GM23338 (cell line): Measurements from ENCODE around the gene RCOR3. TPM values are rescaled to one million over a fixed set of nuclear protein-coding genes. Genes with fewer than 3 reads are reported as not detected.

ENCODE experiments used
- ATAC-seq: fragments of 200-7000 bp; cut with Tn5 transposase; 3 replicates; pipeline ENCODE4 v1.9.1; 2020
- DNase-seq: peaks from one replicate; pipeline ENCODE4 v3.0.0-alpha.2; 2015; ENCODE audit warnings: low spot score
- H2AFZ ChIP-seq: fragments of 200-600 bp; sonication (generic); 2 replicates; pipeline ENCODE4 v1.8.0; 2016; ENCODE audit warnings: antibody characterized with exemption, mild to moderate bottlenecking, moderate library complexity
- H3F3A ChIP-seq: fragments of 200-600 bp; sonication (generic); replicated peaks from 2 replicates; pipeline ENCODE4 v1.8.0; 2017; ENCODE audit warnings: antibody characterized with exemption, mixed run types, low read depth
- H3K27ac ChIP-seq: fragments of 200-600 bp; sonication (generic); 2 replicates; pipeline ENCODE4 v1.6.1; 2016; ENCODE audit warnings: low read depth
- H3K27me3 ChIP-seq: fragments of 200-600 bp; sonication (generic); 2 replicates; pipeline ENCODE4 v1.8.0; 2016; ENCODE audit warnings: mild to moderate bottlenecking, mixed run types, moderate library complexity; ENCODE audit not compliant: insufficient read depth
- H3K36me3 ChIP-seq: fragments of 200-600 bp; sonication (generic); 2 replicates; pipeline ENCODE4 v1.8.0; 2016; ENCODE audit warnings: mild to moderate bottlenecking; ENCODE audit not compliant: insufficient read depth
- H3K4me1 ChIP-seq: fragments of 200-600 bp; sonication (generic); 2 replicates; pipeline ENCODE4 v1.8.0; 2016; ENCODE audit warnings: mild to moderate bottlenecking, moderate library complexity; ENCODE audit not compliant: insufficient read depth
- H3K4me2 ChIP-seq: fragments of 200-600 bp; sonication (generic); 2 replicates; pipeline ENCODE4 v1.7.1; 2017; ENCODE audit warnings: mixed run types
- H3K4me3 ChIP-seq: fragments of 200-600 bp; sonication (generic); 2 replicates; pipeline ENCODE4 v1.6.1; 2016; ENCODE audit warnings: mixed run types
- H3K79me2 ChIP-seq: fragments of 200-600 bp; sonication (generic); replicated peaks from 2 replicates; pipeline ENCODE4 v1.8.0; 2017; ENCODE audit warnings: mild to moderate bottlenecking; ENCODE audit not compliant: insufficient read depth
- H3K9me2 ChIP-seq: fragments of 200-600 bp; sonication (generic); 2 replicates; pipeline ENCODE4 v1.8.0; 2017; ENCODE audit not compliant: insufficient read depth
- H4K20me1 ChIP-seq: fragments of 200-600 bp; sonication (generic); replicated peaks from 2 replicates; pipeline ENCODE4 v1.8.0; 2017; ENCODE audit warnings: mild to moderate bottlenecking; ENCODE audit not compliant: insufficient read depth
- H3K27ac Mint-ChIP-seq: 2 replicates; pipeline ENCODE4 v1.8.0; 2020; ENCODE audit warnings: inconsistent platforms, mild to moderate bottlenecking, moderate library complexity, mixed read lengths
- H3K27me3 Mint-ChIP-seq: 3 replicates; pipeline ENCODE4 v1.8.0; 2022; ENCODE audit warnings: low read depth, mild to moderate bottlenecking, moderate library complexity, mixed read lengths, inconsistent platforms; ENCODE audit not compliant: insufficient read depth, poor library complexity
- H3K36me3 Mint-ChIP-seq: 3 replicates; pipeline ENCODE4 v1.8.0; 2021; ENCODE audit warnings: low read depth, mild to moderate bottlenecking, inconsistent platforms, moderate library complexity, mixed read lengths
- H3K4me1 Mint-ChIP-seq: 3 replicates; pipeline ENCODE4 v1.8.0; 2020; ENCODE audit warnings: mild to moderate bottlenecking, inconsistent platforms, mixed read lengths
- H3K4me3 Mint-ChIP-seq: 3 replicates; pipeline ENCODE4 v1.8.0; 2021; ENCODE audit warnings: moderate library complexity, mild to moderate bottlenecking, inconsistent platforms, mixed read lengths
- H3K9me3 Mint-ChIP-seq: 3 replicates; pipeline ENCODE4 v1.8.0; 2020; ENCODE audit warnings: moderate library complexity, mild to moderate bottlenecking, inconsistent platforms, mixed read lengths
- CREB1 ChIP-seq: fragments of 250-450 bp; sonication (Bioruptor Pico); IDR thresholded peaks from 2 replicates; pipeline ENCODE4 v1.5.0; 2020; ENCODE audit warnings: low read depth, mild to moderate bottlenecking, moderate library complexity
- EZH2 ChIP-seq: fragments of 200-600 bp; sonication (generic); IDR thresholded peaks from one replicate; pipeline ENCODE4 v1.8.0; 2017; ENCODE audit warnings: antibody characterized with exemption, mild to moderate bottlenecking, low read depth; ENCODE audit not compliant: unreplicated experiment
- EZH2phosphoT487 ChIP-seq: fragments of 200-600 bp; sonication (generic); IDR thresholded peaks from one replicate; pipeline ENCODE4 v1.8.1; 2018; ENCODE audit warnings: antibody characterized with exemption; ENCODE audit not compliant: unreplicated experiment
- JUNB ChIP-seq: IDR thresholded peaks from one replicate; pipeline ENCODE4 v1.6.1; 2016; ENCODE audit warnings: antibody characterized with exemption; ENCODE audit not compliant: unreplicated experiment
- STAT1 ChIP-seq: IDR thresholded peaks from one replicate; pipeline ENCODE4 v1.6.1; 2016; ENCODE audit warnings: antibody characterized with exemption; ENCODE audit not compliant: unreplicated experiment
- ZNF114 ChIP-seq: fragments of 250-450 bp; sonication (Bioruptor Pico); IDR thresholded peaks from 2 replicates; pipeline ENCODE4 v1.5.0; 2020; ENCODE audit warnings: mild to moderate bottlenecking, moderate library complexity
- polyA plus RNA-seq: library from polyadenylated mRNA; unstranded; fragments of >200 nt; fragmentation: Nextera tagmentation; extraction: Ambion mirVana; gene quantifications from 2 replicates; pipeline ENCODE4 v1.2.1, GENCODE V29; 2016
- total RNA-seq: library from RNA; depleted of rRNA; stranded (reverse); fragments of >200 nt; shearing (Covaris generic); gene quantifications from 2 replicates; pipeline ENCODE4 v1.2.3, GENCODE V29; 2014
- TF ChIP-seq, protein P1 (sequence below): IDR thresholded peaks from one replicate; pipeline ENCODE4 v1.6.1; 2018; ENCODE audit warnings: antibody characterized with exemption; ENCODE audit not compliant: unreplicated experiment
- TF ChIP-seq, protein P2 (sequence below), 2 experiments: fragments of 200-600 bp in 1 of 2; sonication (generic) in 1 of 2; conservative IDR thresholded peaks; 2 replicates each; pipeline versions ENCODE4 v1.5.1 to v1.6.1; 2016 to 2017; ENCODE audit warnings: antibody characterized with exemption in 2 of 2, low read depth in 2 of 2, mild to moderate bottlenecking in 2 of 2, moderate library complexity in 1 of 2

Gene RCOR3
- total and polyA plus RNA-seq, 2 experiments from 2014 or later, result 19.4 to 26.2 TPM

DNA sequence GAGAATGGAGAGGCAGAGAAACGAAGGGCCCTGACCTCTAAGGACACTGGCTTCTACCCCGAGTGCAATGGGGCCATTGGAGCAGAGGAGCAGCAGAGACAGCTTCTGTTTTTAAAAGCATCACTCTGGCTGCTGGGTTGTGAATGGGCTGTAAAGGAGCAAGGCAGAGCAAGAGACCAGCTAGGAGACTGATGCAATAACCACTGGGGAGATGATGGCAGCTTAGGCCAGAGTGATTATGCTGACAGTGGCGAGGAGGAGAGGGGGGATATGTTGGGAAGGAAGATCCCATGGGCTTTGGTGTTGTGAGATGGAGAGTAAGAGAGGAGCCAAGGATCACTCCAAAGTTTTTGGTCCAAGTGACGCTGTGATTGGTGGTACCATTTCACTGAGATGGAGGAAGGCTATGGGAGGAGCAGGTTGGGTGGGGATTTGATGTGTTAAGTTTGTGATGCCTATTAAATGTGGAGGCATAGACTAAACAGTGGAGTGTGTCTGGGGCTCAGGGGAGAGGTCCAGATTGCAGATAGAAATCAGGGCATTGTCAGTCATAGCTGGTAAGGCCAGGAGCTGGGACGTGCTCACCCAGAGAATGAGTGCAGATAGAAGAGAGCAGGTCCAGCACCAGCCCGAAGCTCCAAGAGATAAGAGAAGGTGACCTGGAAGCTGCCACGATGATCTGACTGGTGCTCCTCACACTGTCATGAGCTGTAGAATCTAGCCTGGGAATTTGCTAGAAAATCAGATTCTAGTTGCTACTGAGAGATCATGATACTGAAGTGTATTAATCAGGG lies 78.5 kb downstream of the RCOR3 start:
- H3K27me3 ChIP-seq, result no peaks in the 10 kb centered on the region
- no peak for ATAC-seq
- Mint-ChIP-seq H3K36me3 (no peaks in the 10 kb centered on the region; the same call in 2 of the 3 replicates), H3K4me3 (no peak overlapping the region), H3K27me3 (peaks cover 2% of the 10 kb centered on the region), H3K9me3 (no peaks in the 10 kb centered on the region), H3K27ac (peak overlapping the region; percentile 25), H3K4me1 (peaks cover 28% of the 10 kb centered on the region)
- H3K4me2 ChIP-seq, result no peak overlapping the region
- no peaks in the 10 kb centered on the region for H3F3A ChIP-seq
- H3K4me3 ChIP-seq, result no peak overlapping the region
- no peaks in the 10 kb centered on the region for H3K9me2 ChIP-seq
- no peak overlapping the region for H3K27ac ChIP-seq
- TF ChIP-seq JUNB, result no peak
- TF ChIP-seq EZH2, result no peak
- no peak for TF ChIP-seq CREB1 (CRISPR knock-in tag)
- TF ChIP-seq, protein P1, sequence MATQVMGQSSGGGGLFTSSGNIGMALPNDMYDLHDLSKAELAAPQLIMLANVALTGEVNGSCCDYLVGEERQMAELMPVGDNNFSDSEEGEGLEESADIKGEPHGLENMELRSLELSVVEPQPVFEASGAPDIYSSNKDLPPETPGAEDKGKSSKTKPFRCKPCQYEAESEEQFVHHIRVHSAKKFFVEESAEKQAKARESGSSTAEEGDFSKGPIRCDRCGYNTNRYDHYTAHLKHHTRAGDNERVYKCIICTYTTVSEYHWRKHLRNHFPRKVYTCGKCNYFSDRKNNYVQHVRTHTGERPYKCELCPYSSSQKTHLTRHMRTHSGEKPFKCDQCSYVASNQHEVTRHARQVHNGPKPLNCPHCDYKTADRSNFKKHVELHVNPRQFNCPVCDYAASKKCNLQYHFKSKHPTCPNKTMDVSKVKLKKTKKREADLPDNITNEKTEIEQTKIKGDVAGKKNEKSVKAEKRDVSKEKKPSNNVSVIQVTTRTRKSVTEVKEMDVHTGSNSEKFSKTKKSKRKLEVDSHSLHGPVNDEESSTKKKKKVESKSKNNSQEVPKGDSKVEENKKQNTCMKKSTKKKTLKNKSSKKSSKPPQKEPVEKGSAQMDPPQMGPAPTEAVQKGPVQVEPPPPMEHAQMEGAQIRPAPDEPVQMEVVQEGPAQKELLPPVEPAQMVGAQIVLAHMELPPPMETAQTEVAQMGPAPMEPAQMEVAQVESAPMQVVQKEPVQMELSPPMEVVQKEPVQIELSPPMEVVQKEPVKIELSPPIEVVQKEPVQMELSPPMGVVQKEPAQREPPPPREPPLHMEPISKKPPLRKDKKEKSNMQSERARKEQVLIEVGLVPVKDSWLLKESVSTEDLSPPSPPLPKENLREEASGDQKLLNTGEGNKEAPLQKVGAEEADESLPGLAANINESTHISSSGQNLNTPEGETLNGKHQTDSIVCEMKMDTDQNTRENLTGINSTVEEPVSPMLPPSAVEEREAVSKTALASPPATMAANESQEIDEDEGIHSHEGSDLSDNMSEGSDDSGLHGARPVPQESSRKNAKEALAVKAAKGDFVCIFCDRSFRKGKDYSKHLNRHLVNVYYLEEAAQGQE, result no peak
- TF ChIP-seq STAT1, result no peak
- no peak for TF ChIP-seq EZH2phosphoT487
- TF ChIP-seq ZNF114 (CRISPR knock-in tag), result no peak
- H3K79me2 ChIP-seq, result peaks cover 62% of the 10 kb centered on the region
- H3K36me3 ChIP-seq, result no peaks in the 10 kb centered on the region
- H4K20me1 ChIP-seq, result no peaks in the 10 kb centered on the region
- DNase-seq, result no peak
- H2AFZ ChIP-seq, result no peak overlapping the region
- H3K4me1 ChIP-seq, result peaks cover 6% of the 10 kb centered on the region; the same call in 1 of the 2 replicates

DNA sequence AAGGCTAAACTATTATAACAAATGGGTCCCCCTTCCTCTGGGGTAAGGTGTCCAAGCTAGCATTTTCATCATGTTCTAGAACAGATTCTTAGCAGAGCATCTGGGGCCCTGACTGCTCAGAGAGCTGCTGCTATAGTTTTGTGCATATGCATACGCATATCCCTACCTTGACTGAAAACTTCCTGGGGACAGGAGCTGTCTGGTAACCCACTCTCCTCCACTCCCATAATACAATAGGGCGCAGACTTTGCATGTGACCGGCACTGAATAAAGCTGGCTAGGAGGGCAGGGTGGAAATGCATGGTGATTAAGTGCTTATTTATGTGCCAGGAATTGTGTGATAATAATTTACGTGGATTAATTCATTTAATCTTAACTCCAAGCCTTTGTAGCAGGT lies 79.1 kb downstream of the RCOR3 start:
- Histone ChIP-seq H3K27ac (no peak overlapping the region), H3K9me2 (no peaks in the 10 kb centered on the region), H3F3A (no peaks in the 10 kb centered on the region), H3K36me3 (no peaks in the 10 kb centered on the region), H3K4me1 (peaks cover 6% of the 10 kb centered on the region; the same call in 1 of the 2 replicates), H3K4me3 (no peak overlapping the region), H3K79me2 (peaks cover 56% of the 10 kb centered on the region), H3K27me3 (no peaks in the 10 kb centered on the region), H3K4me2 (no peak overlapping the region), H2AFZ (no peak overlapping the region), H4K20me1 (no peaks in the 10 kb centered on the region)
- no peak for DNase-seq
- H3K27ac Mint-ChIP-seq, result no peak overlapping the region
- no peak overlapping the region for H3K4me3 Mint-ChIP-seq
- TF ChIP-seq, protein P2, sequence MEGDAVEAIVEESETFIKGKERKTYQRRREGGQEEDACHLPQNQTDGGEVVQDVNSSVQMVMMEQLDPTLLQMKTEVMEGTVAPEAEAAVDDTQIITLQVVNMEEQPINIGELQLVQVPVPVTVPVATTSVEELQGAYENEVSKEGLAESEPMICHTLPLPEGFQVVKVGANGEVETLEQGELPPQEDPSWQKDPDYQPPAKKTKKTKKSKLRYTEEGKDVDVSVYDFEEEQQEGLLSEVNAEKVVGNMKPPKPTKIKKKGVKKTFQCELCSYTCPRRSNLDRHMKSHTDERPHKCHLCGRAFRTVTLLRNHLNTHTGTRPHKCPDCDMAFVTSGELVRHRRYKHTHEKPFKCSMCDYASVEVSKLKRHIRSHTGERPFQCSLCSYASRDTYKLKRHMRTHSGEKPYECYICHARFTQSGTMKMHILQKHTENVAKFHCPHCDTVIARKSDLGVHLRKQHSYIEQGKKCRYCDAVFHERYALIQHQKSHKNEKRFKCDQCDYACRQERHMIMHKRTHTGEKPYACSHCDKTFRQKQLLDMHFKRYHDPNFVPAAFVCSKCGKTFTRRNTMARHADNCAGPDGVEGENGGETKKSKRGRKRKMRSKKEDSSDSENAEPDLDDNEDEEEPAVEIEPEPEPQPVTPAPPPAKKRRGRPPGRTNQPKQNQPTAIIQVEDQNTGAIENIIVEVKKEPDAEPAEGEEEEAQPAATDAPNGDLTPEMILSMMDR (conservative IDR thresholded peaks at IDR 0.05; ENCODE audit: low read depth in 2 of 2), result no peak
- TF ChIP-seq EZH2, result no peak
- TF ChIP-seq ZNF114 (CRISPR knock-in tag), result no peak
- TF ChIP-seq CREB1 (CRISPR knock-in tag), result no peak
- TF ChIP-seq, protein P1, result no peak
- no peak for TF ChIP-seq JUNB
- H3K9me3 Mint-ChIP-seq, result no peaks in the 10 kb centered on the region
- no peaks in the 10 kb centered on the region; the same call in 2 of the 3 replicates for H3K36me3 Mint-ChIP-seq
- ATAC-seq, result no peak
- peaks cover 2% of the 10 kb centered on the region for H3K27me3 Mint-ChIP-seq
- peaks cover 28% of the 10 kb centered on the region for H3K4me1 Mint-ChIP-seq
